Gastroesophageal sphincter (tissue), 4 donors: Measurements from ENCODE around the gene RXFP4. TPM values are rescaled to one million over a fixed set of nuclear protein-coding genes. Genes with fewer than 3 reads are reported as not detected.

ENCODE experiments used
- ATAC-seq: fragments of 150-250 bp; one replicate; pipeline ENCODE4 v1.9.1; 2016; ENCODE audit warnings: mild to moderate bottlenecking, moderate library complexity
- H3K27ac ChIP-seq, 4 donors: fragments of 200-600 bp; sonication (generic) in 3 of 4; 1 replicate in 3 of 4; 2 replicates in 1 of 4; pipeline ENCODE4 v1.5.1; 2016 to 2019
- H3K27me3 ChIP-seq: fragments of 200-600 bp; sonication (generic); one replicate; pipeline ENCODE4 v1.5.1; 2019
- H3K36me3 ChIP-seq, 2 donors: fragments of 200-600 bp; sonication (generic); one replicate each; pipeline ENCODE4 v1.5.1; 2019; ENCODE audit warnings: control low read depth in 1 of 2
- H3K4me1 ChIP-seq, 3 donors: fragments of 200-600 bp; sonication (generic); 1 replicate in 2 of 3; 2 replicates in 1 of 3; pipeline ENCODE4 v1.5.1; 2016 to 2019; ENCODE audit warnings: control low read depth in 2 of 3
- H3K4me3 ChIP-seq, 2 donors: fragments of 200-600 bp; sonication (generic); one replicate each; pipeline ENCODE4 v1.5.1; 2019; ENCODE audit warnings: mild to moderate bottlenecking in 1 of 2, moderate library complexity in 1 of 2
- H3K9me3 ChIP-seq, 3 donors: fragments of 200-600 bp; sonication (generic); one replicate each; pipeline ENCODE4 v1.5.1; 2017 to 2019; ENCODE audit warnings: control low read depth in 2 of 3
- EP300 ChIP-seq: sonication (generic); formaldehyde crosslinking; IDR thresholded peaks from one replicate; pipeline ENCODE4 v1.6.1; 2017; ENCODE audit warnings: antibody characterized with exemption, mild to moderate bottlenecking
- POLR2A ChIP-seq, 2 donors: fragments of 450-650 bp; IDR thresholded peaks; one replicate each; pipeline ENCODE4 v1.6.1; 2017; ENCODE audit warnings: antibody characterized with exemption in 2 of 2, mild to moderate bottlenecking in 2 of 2, moderate library complexity in 1 of 2
- POLR2AphosphoS5 ChIP-seq: sonication (generic); formaldehyde crosslinking; IDR thresholded peaks from one replicate; pipeline ENCODE4 v1.6.1; 2017; ENCODE audit warnings: antibody characterized with exemption
- WGBS, 2 donors: methylation state at CpG; one replicate each; pipeline ENCODE4 v1.1.5; 2018; ENCODE audit warnings: low coverage in 1 of 2; 5-methylcytosine and 5-hydroxymethylcytosine counted together
- total RNA-seq, 4 donors: library from RNA; depleted of rRNA; stranded (reverse); fragments of >200 nt; gene quantifications; one replicate each; pipeline ENCODE4 v1.1.0, GENCODE V29; 2016
- TF ChIP-seq, protein P1 (sequence below), 4 experiments: fragments of 200-600 bp in 2 of 4; fragments of 450-650 bp in 2 of 4; sonication (generic) in 1 of 4; IDR thresholded peaks; one replicate each; pipeline ENCODE4 v1.5.1; 2017 to 2019; ENCODE audit warnings: antibody characterized with exemption in 4 of 4, mild to moderate bottlenecking in 2 of 4, moderate library complexity in 2 of 4

The RXFP4 gene
- total RNA-seq, 4 donors from 2014 or later, result 0.27 TPM; not detected in 3

DNA sequence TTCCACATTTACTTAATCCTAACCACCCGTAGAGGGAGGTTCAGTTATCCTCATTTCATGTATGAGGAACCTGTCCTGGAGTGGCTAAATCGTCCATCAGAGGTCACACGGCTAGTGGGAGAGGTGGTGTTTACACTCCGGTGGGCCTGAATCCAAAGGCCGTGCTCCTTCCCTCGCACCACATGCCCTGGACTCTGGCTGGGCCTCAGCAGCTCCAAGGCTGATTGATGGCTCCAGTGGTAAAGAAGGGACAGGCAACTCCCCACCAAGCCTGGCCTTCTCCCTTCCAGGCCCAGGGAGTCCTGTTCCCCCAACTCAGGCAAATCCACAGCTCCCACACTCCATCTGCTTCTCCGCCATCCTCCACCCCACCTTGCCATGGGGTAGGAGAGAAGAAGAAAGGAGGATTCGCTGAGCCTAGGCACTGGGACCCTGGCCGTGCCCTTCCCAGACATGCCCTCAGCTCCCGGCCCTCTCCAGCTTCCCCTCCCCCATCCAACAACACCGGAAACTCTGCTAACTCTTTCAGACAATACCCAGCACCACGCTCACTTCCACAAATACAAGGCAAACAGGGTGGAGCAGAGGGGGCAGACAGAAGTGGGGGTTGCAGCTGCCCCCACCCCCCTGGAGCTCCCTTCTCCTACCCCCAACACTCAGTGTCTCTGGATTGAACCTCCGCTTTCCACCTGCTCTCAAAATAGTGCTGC is 26.1 kb downstream of the RXFP4 start:
- 14 to 25% methylated on average over 7 of the region's 13 CpGs for WGBS, 2 donors
- H3K4me1 ChIP-seq, result peaks cover 19 to 85% (median 66%) of the 10 kb centered on the region in 3 donors
- peak overlapping the region; percentile 71 to 97 (median 91) for H3K27ac ChIP-seq
- TF ChIP-seq, protein P1, sequence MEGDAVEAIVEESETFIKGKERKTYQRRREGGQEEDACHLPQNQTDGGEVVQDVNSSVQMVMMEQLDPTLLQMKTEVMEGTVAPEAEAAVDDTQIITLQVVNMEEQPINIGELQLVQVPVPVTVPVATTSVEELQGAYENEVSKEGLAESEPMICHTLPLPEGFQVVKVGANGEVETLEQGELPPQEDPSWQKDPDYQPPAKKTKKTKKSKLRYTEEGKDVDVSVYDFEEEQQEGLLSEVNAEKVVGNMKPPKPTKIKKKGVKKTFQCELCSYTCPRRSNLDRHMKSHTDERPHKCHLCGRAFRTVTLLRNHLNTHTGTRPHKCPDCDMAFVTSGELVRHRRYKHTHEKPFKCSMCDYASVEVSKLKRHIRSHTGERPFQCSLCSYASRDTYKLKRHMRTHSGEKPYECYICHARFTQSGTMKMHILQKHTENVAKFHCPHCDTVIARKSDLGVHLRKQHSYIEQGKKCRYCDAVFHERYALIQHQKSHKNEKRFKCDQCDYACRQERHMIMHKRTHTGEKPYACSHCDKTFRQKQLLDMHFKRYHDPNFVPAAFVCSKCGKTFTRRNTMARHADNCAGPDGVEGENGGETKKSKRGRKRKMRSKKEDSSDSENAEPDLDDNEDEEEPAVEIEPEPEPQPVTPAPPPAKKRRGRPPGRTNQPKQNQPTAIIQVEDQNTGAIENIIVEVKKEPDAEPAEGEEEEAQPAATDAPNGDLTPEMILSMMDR (IDR thresholded peaks at IDR 0.05), result no peak
- TF ChIP-seq EP300 (no peak), POLR2AphosphoS5 (no peak), POLR2A (IDR thresholded peaks at IDR 0.05) (no peak)
- no peaks in the 10 kb centered on the region for H3K9me3 ChIP-seq
- H3K4me3 ChIP-seq, result peak overlapping the region in 1 of 2 donors; percentile 27
- peak; percentile 42 for ATAC-seq
- no peaks in the 10 kb centered on the region for H3K27me3 ChIP-seq
- peaks cover 0 to 56% of the 10 kb centered on the region in 2 donors for H3K36me3 ChIP-seq

DNA sequence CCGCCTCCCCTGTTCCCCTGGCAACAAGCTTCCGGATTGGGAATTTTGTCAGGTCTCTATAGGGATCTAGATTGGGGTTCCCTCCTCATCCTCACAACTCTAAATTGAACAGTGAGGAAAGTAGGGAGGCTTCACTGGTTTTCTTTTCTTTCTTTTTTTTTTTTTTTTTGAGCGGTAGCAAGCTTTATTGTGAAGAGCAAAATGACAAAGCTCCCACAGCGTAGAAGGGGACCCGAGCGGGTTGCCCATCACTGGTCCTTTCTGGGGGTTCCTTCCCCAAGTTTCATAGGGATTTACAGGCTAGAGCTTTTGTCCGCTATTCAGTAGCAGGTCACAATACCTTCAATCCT is 26.6 kb downstream of the RXFP4 start:
- 53% methylated on average over 3 of the region's 7 CpGs; no CpG with 5 or more reads in 1 of the 2 donors for WGBS, 2 donors
- Histone ChIP-seq H3K27me3 (no peaks in the 10 kb centered on the region), H3K4me3 (peak overlapping the region in 1 of 2 donors; percentile 27), H3K36me3 (peaks cover 0 to 51% of the 10 kb centered on the region in 2 donors), H3K9me3 (no peaks in the 10 kb centered on the region), H3K27ac (peak overlapping the region; percentile 71 to 97 (median 91)), H3K4me1 (peaks cover 14 to 85% (median 65%) of the 10 kb centered on the region in 3 donors)
- TF ChIP-seq, protein P1 (IDR thresholded peaks at IDR 0.05), result no peak
- TF ChIP-seq POLR2AphosphoS5, result no peak
- no peak for TF ChIP-seq EP300
- no peak for TF ChIP-seq POLR2A (IDR thresholded peaks at IDR 0.05)
- no peak for ATAC-seq

DNA sequence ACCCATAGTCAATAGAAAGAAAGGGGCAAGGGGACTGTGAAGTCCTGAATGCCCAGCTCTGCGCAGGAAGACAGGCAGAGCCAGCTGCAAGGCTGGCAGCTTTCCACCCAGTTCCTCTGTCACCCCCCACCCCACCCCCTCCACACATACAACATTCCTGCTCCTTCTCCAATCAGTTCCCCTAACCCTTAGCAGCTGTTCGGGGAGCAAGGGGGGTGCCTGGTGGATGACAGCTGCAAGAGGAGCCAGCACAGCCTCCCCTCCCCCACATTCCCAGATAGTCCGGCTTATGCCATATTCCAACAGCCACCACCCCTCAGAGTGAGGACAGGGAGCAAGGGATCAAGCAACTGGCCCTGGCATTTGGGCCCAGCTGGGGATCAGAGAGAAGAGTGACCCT is 27.2 kb downstream of the RXFP4 start:
- WGBS, 2 donors, result 23% methylated on average over 2 of the region's 3 CpGs; no CpG with 5 or more reads in 1 of the 2 donors
- Histone ChIP-seq H3K27me3 (no peaks in the 10 kb centered on the region), H3K4me3 (no peak overlapping the region), H3K36me3 (peaks cover 0 to 44% of the 10 kb centered on the region in 2 donors), H3K4me1 (peaks cover 14 to 85% (median 68%) of the 10 kb centered on the region in 3 donors), H3K27ac (peak overlapping the region in 3 of 4 donors; percentile 89 to 97 (median 93)), H3K9me3 (no peaks in the 10 kb centered on the region)
- ATAC-seq, result no peak
- TF ChIP-seq POLR2AphosphoS5 (no peak), EP300 (no peak)

DNA sequence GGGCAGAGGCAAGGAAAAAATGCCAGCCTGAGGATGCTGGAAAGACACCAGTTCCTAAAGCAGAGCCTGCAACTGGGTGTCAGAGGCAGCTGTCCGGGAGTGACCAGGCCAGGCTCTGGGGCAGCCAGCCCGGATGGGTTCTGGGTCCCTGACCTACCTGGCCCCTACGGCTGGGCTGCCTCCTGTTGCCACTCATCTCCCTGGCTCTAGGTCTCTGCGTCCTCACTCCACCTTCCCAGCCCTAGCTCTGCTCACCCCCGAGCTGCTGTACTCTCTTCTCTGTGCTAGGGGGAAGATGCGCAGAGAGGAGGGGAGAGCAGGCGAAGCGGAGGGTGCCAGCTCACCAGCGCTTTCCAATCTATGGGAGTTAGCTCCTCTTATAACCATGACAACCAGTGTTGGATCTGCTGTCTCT is 27.9 kb downstream of the RXFP4 start:
- H3K36me3 ChIP-seq, result peaks cover 0 to 37% of the 10 kb centered on the region in 2 donors
- peaks cover 18 to 91% (median 75%) of the 10 kb centered on the region in 3 donors for H3K4me1 ChIP-seq
- TF ChIP-seq EP300 (no peak), POLR2AphosphoS5 (no peak), POLR2A (IDR thresholded peaks at IDR 0.05) (no peak)
- TF ChIP-seq, protein P1 (IDR thresholded peaks at IDR 0.05), result no peak
- no peak for ATAC-seq
- H3K4me3 ChIP-seq, result no peak overlapping the region
- 60% methylated on average over 1 of the region's 9 CpGs; no CpG with 5 or more reads in 1 of the 2 donors for WGBS, 2 donors
- H3K9me3 ChIP-seq, result no peaks in the 10 kb centered on the region
- no peaks in the 10 kb centered on the region for H3K27me3 ChIP-seq
- peak overlapping the region in 3 of 4 donors; percentile 89 to 97 (median 93) for H3K27ac ChIP-seq

DNA sequence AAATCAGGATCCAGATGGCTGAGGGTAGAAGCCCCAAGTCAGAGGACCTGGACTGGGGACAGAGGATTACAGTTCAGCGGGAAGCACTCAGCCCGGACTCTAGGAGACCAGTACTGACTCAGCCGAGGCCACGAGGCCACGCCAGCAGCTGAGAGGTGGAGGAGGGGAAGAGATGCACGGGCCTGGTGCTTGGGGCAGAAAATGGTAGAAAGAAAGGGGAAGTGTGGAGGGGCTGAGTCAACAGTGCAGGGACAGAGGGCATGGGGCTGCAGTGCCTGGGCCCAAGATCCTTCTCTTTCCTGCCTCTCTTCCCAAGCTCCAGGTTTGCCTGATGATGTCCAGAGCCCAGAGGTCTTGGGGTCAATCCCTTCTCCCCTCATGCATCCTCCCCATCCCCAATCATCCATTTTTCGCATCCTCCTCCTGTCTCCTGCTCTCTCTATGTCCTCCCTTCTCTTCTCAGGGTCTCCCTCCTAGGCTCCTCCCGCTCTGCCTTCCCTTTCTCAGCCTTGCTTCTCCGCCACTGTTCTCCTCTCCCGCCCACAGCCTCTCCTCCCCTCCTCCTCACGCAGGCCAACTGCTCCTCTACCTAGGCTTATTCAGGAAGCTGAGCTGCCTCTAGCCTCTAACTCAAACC is 29.2 kb downstream of the RXFP4 start:
- no peak for TF ChIP-seq EP300
- peak; percentile 15 for TF ChIP-seq POLR2AphosphoS5
- Histone ChIP-seq H3K9me3 (no peaks in the 10 kb centered on the region), H3K27ac (peak overlapping the region; percentile 1 to 97 (median 91)), H3K4me1 (peaks cover 20 to 100% (median 87%) of the 10 kb centered on the region in 3 donors), H3K36me3 (peaks cover 0 to 25% of the 10 kb centered on the region in 2 donors), H3K4me3 (no peak overlapping the region), H3K27me3 (no peaks in the 10 kb centered on the region)
- 10 to 12% methylated on average over 6 to 9 of the region's 11 CpGs for WGBS, 2 donors
- ATAC-seq, result peak; percentile 75
